ENCODE measurements around the gene FADS2.

FADS2 gene

GRCh38 chr11:61820174-61820573, 7.9 kb upstream of the FADS2 start:
- DNase-seq (ENCODE audit: low spot score) = peak; percentile 51

- no peak for DNase-seq (ENCODE audit: low spot score)
Measured at GRCh38 chr11:61826930-61827570, 1.1 kb upstream of the FADS2 start.

- no peak for DNase-seq (ENCODE audit: low spot score)
Measured at GRCh38 chr11:61828379-61828628, 204 bp downstream of the FADS2 start.

GRCh38 chr11:61828629-61829407, 718 bp downstream of the FADS2 start:
- peak; percentile 50 for DNase-seq (ENCODE audit: low spot score)

GRCh38 chr11:61829806-61830205, 1.7 kb downstream of the FADS2 start:
- no peak for DNase-seq (ENCODE audit: low spot score)

- DNase-seq (ENCODE audit: low spot score) = peak; percentile 70
Measured at GRCh38 chr11:61830237-61831105, 2.4 kb downstream of the FADS2 start.

- no peak for DNase-seq (ENCODE audit: low spot score)
Measured at GRCh38 chr11:61832207-61832606, 4.1 kb downstream of the FADS2 start.

GRCh38 chr11:61832754-61833153, 4.7 kb downstream of the FADS2 start:
- DNase-seq (ENCODE audit: low spot score) = no peak

GRCh38 chr11:61833471-61833870, 5.4 kb downstream of the FADS2 start:
- no peak for DNase-seq (ENCODE audit: low spot score)

GRCh38 chr11:61833926-61834277, 5.8 kb downstream of the FADS2 start:
- DNase-seq (ENCODE audit: low spot score) = no peak

- peak; percentile 82 for DNase-seq (ENCODE audit: low spot score)
Measured at GRCh38 chr11:61834278-61835048, 6.4 kb downstream of the FADS2 start.

GRCh38 chr11:61836193-61836592, 8.1 kb downstream of the FADS2 start:
- no peak for DNase-seq (ENCODE audit: low spot score)

- DNase-seq (ENCODE audit: low spot score) = no peak
Measured at GRCh38 chr11:61837411-61838005, 9.4 kb downstream of the FADS2 start.

GRCh38 chr11:61838501-61838900, 10.4 kb downstream of the FADS2 start:
- no peak for DNase-seq (ENCODE audit: low spot score)

- no peak for DNase-seq (ENCODE audit: low spot score)
Measured at GRCh38 chr11:61838921-61839320, 10.8 kb downstream of the FADS2 start.

GRCh38 chr11:61839742-61840141, 11.6 kb downstream of the FADS2 start:
- DNase-seq (ENCODE audit: low spot score) = no peak

GRCh38 chr11:61840371-61840770, 12.3 kb downstream of the FADS2 start:
- DNase-seq (ENCODE audit: low spot score) = no peak

GRCh38 chr11:61841636-61842527, 13.8 kb downstream of the FADS2 start:
- DNase-seq (ENCODE audit: low spot score) = no peak

GRCh38 chr11:61842528-61842820, 14.4 kb downstream of the FADS2 start:
- no peak for DNase-seq (ENCODE audit: low spot score)

- DNase-seq (ENCODE audit: low spot score) = no peak
Measured at GRCh38 chr11:61844909-61845565, 16.9 kb downstream of the FADS2 start.

Measured in hepatic stellate cell (primary cell).